Gastrocnemius medialis (tissue), 4 donors: ENCODE measurements around the gene RABGEF1.

ENCODE experiments used
- CTCF ChIP-seq, 5 experiments: fragments of 450-650 bp in 3 of 5; fragments of 200-600 bp in 2 of 5; sonication (generic) in 2 of 5; IDR thresholded peaks in 4 of 5; conservative IDR thresholded peaks in 1 of 5; 1 replicate in 4 of 5; 2 replicates in 1 of 5; pipeline ENCODE4 v1.5.1; 2016 to 2019; ENCODE audit warnings: antibody characterized with exemption in 5 of 5, mild to moderate bottlenecking in 3 of 5, moderate library complexity in 3 of 5
- POLR2A ChIP-seq, 2 donors: fragments of 450-650 bp; IDR thresholded peaks; one replicate each; pipeline ENCODE4 v1.6.1; 2017; ENCODE audit warnings: antibody characterized with exemption in 2 of 2, mild to moderate bottlenecking in 2 of 2, moderate library complexity in 2 of 2

- TF ChIP-seq CTCF (IDR thresholded peaks at IDR 0.05 in 4 of 5, conservative IDR thresholded peaks at IDR 0.05 in 1 of 5), result no peak
- no peak for TF ChIP-seq POLR2A (IDR thresholded peaks at IDR 0.05)
These were observed 26.8 kb upstream of the RABGEF1 start for GRCh38 chr7:66713687-66714086.
